Gastrocnemius medialis (tissue), 4 donors: ENCODE measurements around the gene MCF2L2.

Experiments used
- CTCF ChIP-seq, 5 experiments: fragments of 450-650 bp in 3 of 5; fragments of 200-600 bp in 2 of 5; sonication (generic) in 2 of 5; IDR thresholded peaks in 4 of 5; conservative IDR thresholded peaks in 1 of 5; 1 replicate in 4 of 5; 2 replicates in 1 of 5; pipeline ENCODE4 v1.5.1; 2016 to 2019; ENCODE audit warnings: antibody characterized with exemption in 5 of 5, mild to moderate bottlenecking in 3 of 5, moderate library complexity in 3 of 5
- POLR2A ChIP-seq, 2 donors: fragments of 450-650 bp; IDR thresholded peaks; one replicate each; pipeline ENCODE4 v1.6.1; 2017; ENCODE audit warnings: antibody characterized with exemption in 2 of 2, mild to moderate bottlenecking in 2 of 2, moderate library complexity in 2 of 2

GRCh38 chr3:183252973-183253527, 175.4 kb downstream of the MCF2L2 start, which contains the start of gene B3GNT5:
- TF ChIP-seq CTCF (IDR thresholded peaks at IDR 0.05 in 4 of 5, conservative IDR thresholded peaks at IDR 0.05 in 1 of 5) (no peak), POLR2A (IDR thresholded peaks at IDR 0.05) (no peak)
